Colonic mucosa (tissue), 4 donors: ENCODE data around the gene RIT1. TPM values are rescaled to one million over a fixed set of nuclear protein-coding genes. Genes with fewer than 3 reads are reported as not detected.

Experiments
- DNase-seq: peaks from one replicate; pipeline ENCODE4 v3.0.0-alpha.2; 2020
- H3K27ac ChIP-seq: fragments of 200-600 bp; one replicate; pipeline ENCODE4 v1.8.0; 2021
- H3K27me3 ChIP-seq: fragments of 200-600 bp; one replicate; pipeline ENCODE4 v1.8.0; 2021
- H3K36me3 ChIP-seq: fragments of 200-600 bp; one replicate; pipeline ENCODE4 v1.8.0; 2021
- H3K4me1 ChIP-seq: fragments of 200-600 bp; one replicate; pipeline ENCODE4 v1.8.0; 2021; ENCODE audit warnings: mild to moderate bottlenecking
- H3K4me3 ChIP-seq: fragments of 200-600 bp; one replicate; pipeline ENCODE4 v1.8.0; 2021
- H3K9ac ChIP-seq, 2 donors: one replicate each; pipeline ENCODE4 v1.7.0; 2013; ENCODE audit warnings: control low read depth in 2 of 2, low read depth in 2 of 2, low read length in 2 of 2
- H3K9me3 ChIP-seq: fragments of 200-600 bp; one replicate; pipeline ENCODE4 v1.8.0; 2021
- intact Hi-C: fragments of 100-400 bp; cut with DNase I; formaldehyde crosslinking; loops from one replicate; pipeline ENCODE4 v1.14.1; 2022
- total RNA-seq, 2 donors: library from RNA; stranded (reverse); fragmentation: NEBNext Ultra II Directional in 1 of 2; extraction: Animal tissue kit (Norgen Biotek cat#: 25700) in 1 of 2; gene quantifications; one replicate each; pipeline ENCODE4 v1.2.1, GENCODE V29; 2021
- TF ChIP-seq, protein P1 (sequence below): fragments of 200-600 bp; IDR thresholded peaks from one replicate; pipeline ENCODE4 v1.8.0; 2022; ENCODE audit warnings: antibody characterized with exemption, mild to moderate bottlenecking
- donor health status: healthy.
- donor health status: DM: no; HTN: no; CAD: no.
- donor health status: DM: no; HTN: no; CAD: no.

Gene RIT1
- total RNA-seq, 2 donors from 2014 or later: 14.6 to 51.7 TPM

DNA sequence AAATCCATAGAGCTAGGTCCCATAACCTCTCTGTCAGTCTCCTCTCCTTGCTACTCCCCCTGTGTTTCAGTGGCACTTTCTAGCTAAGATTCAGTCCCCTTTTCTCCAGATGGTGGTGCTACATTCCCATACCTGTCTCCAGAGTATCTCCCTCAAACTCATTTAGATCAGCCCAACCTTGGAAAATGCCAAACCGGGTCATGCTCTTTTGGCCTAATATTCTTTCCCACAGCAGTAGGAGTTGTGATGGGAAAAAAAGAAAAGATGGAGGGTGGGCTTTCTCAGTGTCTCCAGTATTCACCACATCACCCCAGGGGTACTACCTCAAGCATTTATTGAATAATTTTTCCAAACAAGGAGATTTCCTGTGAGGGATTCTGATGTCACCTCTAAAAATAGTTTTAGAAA is 27.1 kb upstream of the RIT1 start:
- Histone ChIP-seq H3K9me3 (no peaks in the 10 kb centered on the region), H3K4me1 (peaks cover 19% of the 10 kb centered on the region), H3K27ac (no peak overlapping the region), H3K27me3 (no peaks in the 10 kb centered on the region), H3K9ac (no peak overlapping the region), H3K4me3 (no peak overlapping the region), H3K36me3 (no peaks in the 10 kb centered on the region)
- TF ChIP-seq, protein P1, sequence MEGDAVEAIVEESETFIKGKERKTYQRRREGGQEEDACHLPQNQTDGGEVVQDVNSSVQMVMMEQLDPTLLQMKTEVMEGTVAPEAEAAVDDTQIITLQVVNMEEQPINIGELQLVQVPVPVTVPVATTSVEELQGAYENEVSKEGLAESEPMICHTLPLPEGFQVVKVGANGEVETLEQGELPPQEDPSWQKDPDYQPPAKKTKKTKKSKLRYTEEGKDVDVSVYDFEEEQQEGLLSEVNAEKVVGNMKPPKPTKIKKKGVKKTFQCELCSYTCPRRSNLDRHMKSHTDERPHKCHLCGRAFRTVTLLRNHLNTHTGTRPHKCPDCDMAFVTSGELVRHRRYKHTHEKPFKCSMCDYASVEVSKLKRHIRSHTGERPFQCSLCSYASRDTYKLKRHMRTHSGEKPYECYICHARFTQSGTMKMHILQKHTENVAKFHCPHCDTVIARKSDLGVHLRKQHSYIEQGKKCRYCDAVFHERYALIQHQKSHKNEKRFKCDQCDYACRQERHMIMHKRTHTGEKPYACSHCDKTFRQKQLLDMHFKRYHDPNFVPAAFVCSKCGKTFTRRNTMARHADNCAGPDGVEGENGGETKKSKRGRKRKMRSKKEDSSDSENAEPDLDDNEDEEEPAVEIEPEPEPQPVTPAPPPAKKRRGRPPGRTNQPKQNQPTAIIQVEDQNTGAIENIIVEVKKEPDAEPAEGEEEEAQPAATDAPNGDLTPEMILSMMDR: peak; percentile 41
- peak; percentile 60 for DNase-seq
- intact Hi-C loops: no loop called here

DNA sequence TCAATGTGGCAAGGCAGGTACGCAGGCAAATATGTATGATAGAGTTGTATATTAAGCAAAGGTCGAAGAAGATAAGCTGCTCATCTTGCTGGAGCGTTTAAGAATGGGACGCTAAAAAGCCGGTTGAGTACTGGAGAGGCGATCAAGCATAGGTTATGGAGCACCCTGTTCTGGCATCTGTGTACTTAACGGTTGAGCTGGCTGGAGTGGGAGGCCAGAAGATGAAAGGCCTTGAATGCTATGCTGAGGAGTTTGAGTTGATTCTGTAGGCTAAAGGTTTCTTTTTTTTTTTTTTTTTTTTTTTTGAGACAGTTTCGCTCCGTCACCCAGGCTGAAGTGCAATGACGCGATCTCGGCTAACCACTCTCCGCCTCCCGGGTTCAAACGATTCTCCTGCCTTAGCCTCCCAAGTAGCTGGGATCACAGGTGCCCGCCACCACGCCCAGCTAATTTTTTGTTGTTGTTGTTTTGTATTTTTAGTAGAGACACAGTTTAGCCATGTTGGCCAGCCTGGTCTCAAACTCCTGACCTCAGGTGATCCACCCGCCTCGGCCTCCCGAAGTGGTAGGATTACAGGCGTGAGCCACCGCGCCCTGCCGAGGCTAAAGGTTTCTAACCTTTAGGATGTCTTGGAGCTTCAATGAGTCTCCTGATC is 23.9 kb upstream of the RIT1 start:
- intact Hi-C loops: no loop called here
- DNase-seq: no peak
- TF ChIP-seq, protein P1: no peak

GRCh38 chr1:155934097-155934935 is 23.2 kb upstream of the RIT1 start, which contains the start of gene KHDC4:
Gene KHDC4, minus strand, starts transcription at chr1:155934413. Its CDS starts 40 bp downstream, at chr1:155934373.
- Histone ChIP-seq H3K4me3 (peak within 1 kb of the TSS; percentile 77), H3K4me1 (peaks cover 18% of the 10 kb centered on the region), H3K36me3 (no peaks in the 10 kb centered on the region), H3K9ac (peak within 1 kb of the TSS; percentile 92 to 100), H3K27me3 (no peaks in the 10 kb centered on the region), H3K27ac (peak within 1 kb of the TSS; percentile 89), H3K9me3 (no peaks in the 10 kb centered on the region)
- intact Hi-C loops: no loop called here
- TF ChIP-seq, protein P1: no peak
- peak; percentile 97 for DNase-seq

More for the DNA sequence above, 23.9 kb upstream of the RIT1 start:
- Histone ChIP-seq H3K4me3 (peak overlapping the region; percentile 77), H3K4me1 (peaks cover 14% of the 10 kb centered on the region), H3K27ac (peak overlapping the region; percentile 89), H3K27me3 (no peaks in the 10 kb centered on the region), H3K9ac (peak overlapping the region; percentile 52 to 100), H3K9me3 (no peaks in the 10 kb centered on the region), H3K36me3 (no peaks in the 10 kb centered on the region)

DNA sequence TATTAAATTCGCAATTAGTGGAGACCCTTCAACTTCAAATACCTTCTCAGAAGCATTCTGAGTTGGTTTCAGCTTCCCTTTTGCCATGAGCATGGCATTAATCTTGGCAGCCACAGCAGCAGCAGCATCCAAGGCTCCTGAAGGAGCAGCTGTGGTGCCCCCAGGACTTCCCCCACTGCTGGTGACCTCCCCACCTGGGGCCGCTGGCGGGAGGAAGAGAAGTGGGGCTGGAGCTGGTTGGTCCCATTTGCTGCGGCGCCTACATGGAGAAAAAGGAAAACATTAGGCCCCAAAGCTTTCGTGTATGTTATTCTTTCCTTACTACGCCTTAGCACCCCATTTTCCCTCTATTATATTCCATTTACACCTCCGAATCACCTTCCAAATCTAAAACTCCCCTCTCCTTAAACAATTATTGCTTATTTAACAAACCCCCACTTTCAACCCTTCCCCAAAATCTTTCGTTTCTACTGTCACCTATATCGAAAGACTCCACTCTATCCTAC is 22.5 kb upstream of the RIT1 start:
- no peak for DNase-seq
- Histone ChIP-seq H3K4me1 (peaks cover 18% of the 10 kb centered on the region), H3K36me3 (no peaks in the 10 kb centered on the region), H3K9ac (peak overlapping the region; percentile 92 to 100), H3K9me3 (no peaks in the 10 kb centered on the region), H3K27me3 (no peaks in the 10 kb centered on the region), H3K27ac (peak overlapping the region; percentile 89), H3K4me3 (peak overlapping the region; percentile 77)
- TF ChIP-seq, protein P1: no peak
- intact Hi-C loops: no loop called here

- Histone ChIP-seq H3K4me3 (peak overlapping the region; percentile 77), H3K36me3 (no peaks in the 10 kb centered on the region), H3K4me1 (peaks cover 18% of the 10 kb centered on the region), H3K27me3 (no peaks in the 10 kb centered on the region), H3K9me3 (no peaks in the 10 kb centered on the region), H3K9ac (no peak overlapping the region), H3K27ac (peak overlapping the region; percentile 89)
- intact Hi-C loops: no loop called here
- no peak for DNase-seq
- TF ChIP-seq, protein P1: no peak
These were observed 21.3 kb upstream of the RIT1 start for GRCh38 chr1:155932487-155932886.
